Lung microvascular endothelial cell (primary cell): ENCODE measurements around the gene SLX4. TPM values are rescaled to one million over a fixed set of nuclear protein-coding genes. Genes with fewer than 3 reads are reported as not detected.

Experiments used
- DNase-seq, 2 donors: peaks; one replicate each; pipeline versions ENCODE4 v3.0.0 to v3.0.0-alpha.2; 2010; ENCODE audit warnings: low read depth in 2 of 2
- total RNA-seq: library from RNA; depleted of rRNA; stranded (reverse); fragments of >200 nt; gene quantifications from 2 replicates; pipeline ENCODE4 v1.2.1, GENCODE V29; 2014

Gene SLX4
- total RNA-seq, 1 donor from 2014 or later = 1.8 TPM

DNA sequence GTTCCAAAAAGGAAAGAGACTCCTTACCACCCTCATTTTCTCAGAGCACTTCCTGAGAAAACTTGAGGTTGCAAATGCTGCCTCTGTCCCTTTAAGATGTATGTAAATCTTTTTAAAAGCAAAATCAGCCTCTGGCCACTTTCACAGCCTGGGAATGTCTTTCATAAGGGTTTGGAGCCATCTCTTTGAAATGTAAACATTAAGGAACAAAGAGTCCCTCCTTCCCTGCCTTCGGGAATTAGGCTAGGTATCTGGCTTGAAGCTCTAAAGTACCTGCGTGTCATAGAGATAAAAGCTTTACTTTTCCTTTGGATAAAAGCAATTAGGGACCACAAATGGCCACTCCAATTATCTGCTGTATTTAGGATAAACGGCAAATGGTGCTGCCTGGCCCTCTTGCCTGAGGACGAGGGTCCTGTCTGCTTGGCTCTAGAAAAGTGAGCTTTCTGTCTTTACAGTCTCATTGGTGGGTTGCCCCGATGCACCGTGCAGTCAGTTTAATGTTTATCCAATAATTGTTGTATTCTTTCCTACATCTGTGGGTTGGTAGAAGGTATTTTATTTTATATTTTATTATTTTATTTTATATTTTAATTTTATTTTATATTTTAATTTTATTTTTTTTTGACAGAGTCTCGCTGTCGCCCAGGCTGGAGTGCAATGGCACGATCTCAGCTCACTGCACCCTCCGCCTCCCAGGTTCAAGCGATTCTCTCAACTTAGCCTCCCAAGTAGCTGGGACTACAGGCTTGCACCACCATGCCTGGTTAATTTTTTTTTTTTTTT lies 58.1 kb downstream of the SLX4 start:
- DNase-seq = no peak

DNA sequence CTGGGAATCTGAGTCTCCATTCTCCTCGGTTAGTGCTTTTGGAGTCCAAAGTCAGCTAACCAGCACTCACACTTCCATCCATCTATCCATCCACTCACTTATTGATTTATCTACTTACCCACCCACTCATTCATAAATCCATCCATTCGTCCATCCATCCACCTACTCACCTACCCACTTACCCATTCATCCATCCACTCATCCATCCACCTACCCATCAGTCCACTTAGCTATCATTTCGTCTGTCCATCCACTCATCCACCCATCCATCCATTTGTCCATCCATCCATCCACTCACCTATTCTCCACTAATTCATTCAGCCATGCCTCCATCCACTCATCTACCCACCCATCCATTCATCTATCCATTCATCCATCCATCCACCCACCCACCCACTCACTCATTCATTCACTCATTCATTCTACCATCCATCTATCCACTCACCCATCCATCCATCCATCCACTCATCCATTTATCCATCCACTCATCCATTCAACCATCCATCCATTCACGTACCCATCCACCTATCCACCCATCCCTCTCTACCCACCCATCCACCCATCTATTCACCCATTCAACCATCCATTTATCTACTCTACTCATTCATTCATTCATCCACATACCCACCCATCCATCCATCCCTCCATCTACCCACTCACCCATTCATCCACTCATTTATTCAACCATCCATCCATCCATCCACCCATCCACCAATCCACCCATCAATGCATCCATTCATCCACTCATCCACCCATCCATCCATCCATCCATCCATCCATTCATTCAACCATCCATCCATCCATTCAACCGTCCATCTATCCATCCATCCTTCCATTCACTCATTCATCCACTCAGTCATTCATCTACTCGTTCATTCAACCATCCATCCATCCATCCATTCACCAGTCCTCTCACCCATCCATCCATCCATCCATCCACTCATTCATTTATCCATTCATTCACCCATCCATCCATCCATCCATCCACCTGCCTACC lies 60.3 kb downstream of the SLX4 start:
- DNase-seq = no peak

- DNase-seq = no peak
Observed at GRCh38 chr16:3549906-3550305, 61.5 kb downstream of the SLX4 start.

DNA sequence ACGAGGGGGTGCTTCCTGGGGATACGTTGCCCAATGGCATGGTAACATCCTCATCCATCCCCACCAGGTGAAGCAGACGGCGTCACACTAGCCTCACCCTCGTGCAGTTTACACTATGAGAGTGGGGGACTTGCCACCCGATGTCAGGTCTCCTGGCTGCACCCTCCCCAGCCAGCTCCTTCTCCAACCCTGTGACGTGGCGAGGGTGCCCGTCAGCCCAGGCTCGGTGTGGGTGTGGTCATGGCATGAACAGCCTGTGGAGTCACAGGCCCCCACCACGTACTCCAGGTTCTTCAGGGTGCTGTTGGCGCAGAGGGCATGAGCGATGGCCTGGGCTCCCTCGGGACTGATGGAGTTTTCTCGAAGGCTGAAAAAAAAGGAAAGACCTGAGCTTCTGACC lies 62.5 kb downstream of the SLX4 start:
- DNase-seq = no peak

DNA sequence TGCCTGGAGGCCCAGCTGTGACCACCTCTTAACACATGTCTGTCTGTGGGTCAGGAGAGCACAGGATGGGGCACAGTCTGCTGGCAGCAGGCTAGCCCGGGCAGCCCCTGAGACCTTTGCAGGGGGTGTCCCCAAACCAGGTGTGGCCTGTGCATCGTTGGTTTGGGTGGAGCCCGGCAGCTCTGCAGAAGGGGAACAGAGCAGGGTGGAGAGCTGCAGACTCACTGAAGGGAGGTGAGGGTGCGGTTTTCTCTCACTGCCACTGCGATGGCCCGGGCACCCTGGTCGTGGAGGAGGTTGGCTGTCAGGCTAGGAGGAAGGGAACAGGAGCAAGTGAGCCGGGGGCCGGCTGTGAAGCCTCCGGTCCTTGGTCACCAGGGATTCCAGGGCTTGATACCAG lies 63.0 kb downstream of the SLX4 start:
- no peak for DNase-seq

DNA sequence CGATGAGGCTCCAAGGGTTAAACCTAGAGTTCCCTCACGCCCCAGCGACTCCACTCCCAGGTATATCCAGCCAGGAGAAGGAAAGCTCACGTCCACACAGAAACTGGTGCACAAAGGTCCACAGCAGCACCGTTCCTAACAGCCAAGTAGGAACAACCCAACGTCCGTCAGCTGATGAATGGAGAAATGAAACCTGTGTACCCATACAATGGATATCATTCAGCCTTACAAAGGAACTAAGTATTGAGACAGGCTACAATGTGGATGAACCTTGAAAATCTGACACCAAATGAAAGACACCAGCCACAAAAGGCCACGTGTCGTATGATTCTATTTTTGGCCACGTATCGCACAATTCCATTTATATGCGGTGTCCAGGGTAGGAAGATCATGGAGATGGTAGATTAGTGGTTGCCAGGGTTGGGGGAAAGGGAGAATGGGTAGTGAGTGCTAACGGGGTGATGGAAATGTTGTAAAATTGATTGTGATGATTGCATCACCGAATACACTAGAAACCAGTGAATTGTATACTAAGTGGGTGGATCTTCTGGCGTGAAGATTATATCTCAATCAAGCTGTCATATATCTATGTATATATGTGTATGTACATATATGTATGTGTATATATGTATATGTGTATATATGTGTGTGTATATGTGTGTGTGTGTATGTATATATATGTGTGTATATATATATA lies 64.3 kb downstream of the SLX4 start:
- no peak for DNase-seq

GRCh38 chr16:3542601-3543373 lies 68.6 kb downstream of the SLX4 start:
- no peak for DNase-seq

DNA sequence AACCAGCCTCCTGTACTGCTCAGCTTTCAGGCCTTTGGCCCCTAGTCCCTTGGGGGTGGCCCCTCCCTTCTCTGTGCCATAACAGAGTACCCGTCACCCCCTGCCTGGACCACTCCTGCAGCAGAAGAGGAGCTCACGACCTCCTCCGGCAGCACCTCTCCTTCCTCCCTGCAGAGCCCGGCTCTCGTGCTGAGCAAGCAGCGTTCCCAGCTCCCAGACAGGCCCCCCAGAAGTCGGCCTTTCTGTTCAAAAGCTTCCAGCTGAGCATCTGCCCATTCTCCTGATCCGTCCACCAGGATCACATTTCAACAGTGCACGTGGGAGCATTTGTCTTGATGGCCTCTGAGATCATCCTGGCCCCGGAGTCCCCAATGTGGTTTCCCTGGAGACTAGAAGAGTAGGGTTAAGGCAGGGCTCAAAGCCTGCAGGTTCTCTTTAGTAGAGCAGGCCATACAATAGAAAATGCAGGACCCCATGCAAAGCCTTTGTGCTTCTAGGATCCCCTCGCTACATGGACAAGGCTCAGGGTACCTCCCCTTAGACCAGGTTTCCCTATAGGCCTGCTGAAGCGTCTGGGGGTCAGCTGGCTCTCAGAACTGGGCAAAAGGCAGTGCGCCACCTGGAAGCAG lies 69.8 kb downstream of the SLX4 start:
- DNase-seq = no peak

- no peak for DNase-seq
Observed at GRCh38 chr16:3538222-3538621, 73.2 kb downstream of the SLX4 start.

DNA sequence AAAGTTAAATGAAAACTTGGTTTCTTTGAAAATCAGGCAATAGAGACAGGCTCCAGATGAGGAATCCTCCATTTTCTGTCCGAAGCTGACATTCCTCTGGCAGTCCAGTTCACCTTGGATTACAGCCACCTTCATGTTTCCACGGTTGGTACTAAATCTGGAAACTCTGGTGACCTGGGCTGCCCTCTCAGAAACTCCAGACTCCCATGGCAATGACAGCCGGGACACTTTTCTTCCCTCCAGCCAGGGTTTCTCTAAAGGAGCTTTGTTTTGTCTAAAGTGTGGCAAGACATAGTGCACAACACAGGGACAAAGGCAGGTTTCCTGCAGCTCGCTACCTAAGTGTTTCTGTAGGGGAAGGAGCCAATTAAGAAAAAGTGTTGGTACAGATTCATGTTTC lies 74.6 kb downstream of the SLX4 start:
- DNase-seq = no peak

DNA sequence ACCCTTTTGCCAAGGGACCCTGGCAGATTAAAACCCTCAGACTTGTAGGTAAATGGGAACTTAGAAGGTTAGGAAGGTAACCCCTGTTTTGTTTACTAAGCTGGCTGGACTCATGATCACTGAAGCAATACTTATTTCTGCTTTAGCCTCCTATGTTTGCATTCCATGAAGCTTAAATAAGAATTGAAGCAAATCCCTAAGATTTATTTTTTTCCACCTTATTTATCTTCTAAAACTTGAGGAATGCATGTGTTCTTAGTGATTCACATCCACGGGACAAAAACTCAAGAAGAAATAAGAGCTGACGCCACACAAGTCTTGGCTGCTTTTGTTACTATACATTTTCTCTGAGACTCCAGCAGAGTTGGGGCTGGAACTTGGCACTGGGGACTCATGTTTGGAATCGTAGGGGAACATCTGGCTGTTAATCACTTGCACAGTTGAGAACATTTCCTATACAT lies 75.1 kb downstream of the SLX4 start:
- DNase-seq = no peak

DNA sequence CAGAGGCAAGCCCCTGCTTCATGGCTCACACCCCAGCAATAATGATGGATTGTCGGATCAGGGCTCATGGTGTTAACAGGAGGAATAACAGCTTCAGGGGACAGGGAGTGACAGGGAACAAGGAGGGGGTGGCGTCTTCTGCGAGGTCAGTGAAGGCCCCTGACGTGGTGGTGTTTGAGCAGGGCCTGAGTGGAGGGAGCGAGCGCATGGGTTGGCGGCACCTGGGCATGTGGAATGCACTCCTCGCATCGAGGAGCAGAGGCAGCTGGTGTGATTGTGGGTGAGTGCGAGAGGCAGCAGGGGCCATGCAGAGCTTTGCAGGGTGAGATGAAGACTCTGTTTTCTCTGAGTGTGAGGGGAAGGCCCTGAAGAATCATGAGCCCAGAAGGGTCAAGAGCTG lies 77.3 kb downstream of the SLX4 start:
- no peak for DNase-seq

GRCh38 chr16:3532741-3533140 lies 78.7 kb downstream of the SLX4 start:
- no peak for DNase-seq

Other genes with a start within 250 kb of the SLX4 start
- gene ZSCAN32, start 210.6 kb downstream of the SLX4 start, total RNA-seq = 7.6 and 8.9 TPM in 2 replicates
- gene ZNF174, start 210.4 kb downstream of the SLX4 start, total RNA-seq = 4.8 and 5.2 TPM in 2 replicates
- 1.5 and 2.2 TPM in 2 replicates for gene ZNF597, start 168.1 kb downstream of the SLX4 start, total RNA-seq
- 8.3 and 10.1 TPM in 2 replicates for gene NAA60, start 167.9 kb downstream of the SLX4 start, total RNA-seq
- not detected in 2 replicates for gene C16orf90, start 116.1 kb downstream of the SLX4 start, total RNA-seq
- gene CLUAP1, start 110.6 kb downstream of the SLX4 start, total RNA-seq = 5.2 and 5.4 TPM in 2 replicates
- 2.6 and 2.8 TPM in 2 replicates for gene NLRC3, start 34.2 kb downstream of the SLX4 start, total RNA-seq
- 7.2 and 15.7 TPM in 2 replicates for gene DNASE1, start 43.1 kb upstream of the SLX4 start, total RNA-seq
- gene TRAP1, start 105.9 kb upstream of the SLX4 start, total RNA-seq = 65.5 and 81.1 TPM in 2 replicates